GM23338 (cell line): ENCODE data around the gene EEF1G.

Experiments
- CREB1 ChIP-seq: fragments of 250-450 bp; sonication (Bioruptor Pico); IDR thresholded peaks from 2 replicates; pipeline ENCODE4 v1.5.0; 2020; ENCODE audit warnings: low read depth, mild to moderate bottlenecking, moderate library complexity
- EZH2 ChIP-seq: fragments of 200-600 bp; sonication (generic); IDR thresholded peaks from one replicate; pipeline ENCODE4 v1.8.0; 2017; ENCODE audit warnings: antibody characterized with exemption, mild to moderate bottlenecking, low read depth; ENCODE audit not compliant: unreplicated experiment
- EZH2phosphoT487 ChIP-seq: fragments of 200-600 bp; sonication (generic); IDR thresholded peaks from one replicate; pipeline ENCODE4 v1.8.1; 2018; ENCODE audit warnings: antibody characterized with exemption; ENCODE audit not compliant: unreplicated experiment
- JUNB ChIP-seq: IDR thresholded peaks from one replicate; pipeline ENCODE4 v1.6.1; 2016; ENCODE audit warnings: antibody characterized with exemption; ENCODE audit not compliant: unreplicated experiment
- NANOG ChIP-seq: IDR thresholded peaks from 2 replicates; pipeline ENCODE4 v1.6.1; 2016; ENCODE audit warnings: antibody characterized with exemption, borderline replicate concordance
- POLR2AphosphoS5 ChIP-seq: IDR thresholded peaks from 2 replicates; pipeline ENCODE4 v1.6.1; 2016; ENCODE audit warnings: antibody characterized with exemption, low read depth
- STAT1 ChIP-seq: IDR thresholded peaks from one replicate; pipeline ENCODE4 v1.6.1; 2016; ENCODE audit warnings: antibody characterized with exemption; ENCODE audit not compliant: unreplicated experiment
- ZNF114 ChIP-seq: fragments of 250-450 bp; sonication (Bioruptor Pico); IDR thresholded peaks from 2 replicates; pipeline ENCODE4 v1.5.0; 2020; ENCODE audit warnings: mild to moderate bottlenecking, moderate library complexity
- ZNF331 ChIP-seq: fragments of 250-450 bp; sonication (Bioruptor Pico); IDR thresholded peaks from 2 replicates; pipeline ENCODE4 v1.5.0; 2020; ENCODE audit warnings: low read depth, mild to moderate bottlenecking, moderate library complexity
- TF ChIP-seq, protein P1 (sequence below), 2 experiments: fragments of 200-600 bp in 1 of 2; sonication (generic) in 1 of 2; conservative IDR thresholded peaks; 2 replicates each; pipeline versions ENCODE4 v1.5.1 to v1.6.1; 2016 to 2017; ENCODE audit warnings: antibody characterized with exemption in 2 of 2, low read depth in 2 of 2, mild to moderate bottlenecking in 2 of 2, moderate library complexity in 1 of 2
- TF ChIP-seq, protein P2 (sequence below): IDR thresholded peaks from one replicate; pipeline ENCODE4 v1.6.1; 2018; ENCODE audit warnings: antibody characterized with exemption; ENCODE audit not compliant: unreplicated experiment
- TF ChIP-seq, protein P3 (sequence below): IDR thresholded peaks from 2 replicates; pipeline ENCODE4 v1.6.1; 2016; ENCODE audit warnings: antibody characterized with exemption

DNA sequence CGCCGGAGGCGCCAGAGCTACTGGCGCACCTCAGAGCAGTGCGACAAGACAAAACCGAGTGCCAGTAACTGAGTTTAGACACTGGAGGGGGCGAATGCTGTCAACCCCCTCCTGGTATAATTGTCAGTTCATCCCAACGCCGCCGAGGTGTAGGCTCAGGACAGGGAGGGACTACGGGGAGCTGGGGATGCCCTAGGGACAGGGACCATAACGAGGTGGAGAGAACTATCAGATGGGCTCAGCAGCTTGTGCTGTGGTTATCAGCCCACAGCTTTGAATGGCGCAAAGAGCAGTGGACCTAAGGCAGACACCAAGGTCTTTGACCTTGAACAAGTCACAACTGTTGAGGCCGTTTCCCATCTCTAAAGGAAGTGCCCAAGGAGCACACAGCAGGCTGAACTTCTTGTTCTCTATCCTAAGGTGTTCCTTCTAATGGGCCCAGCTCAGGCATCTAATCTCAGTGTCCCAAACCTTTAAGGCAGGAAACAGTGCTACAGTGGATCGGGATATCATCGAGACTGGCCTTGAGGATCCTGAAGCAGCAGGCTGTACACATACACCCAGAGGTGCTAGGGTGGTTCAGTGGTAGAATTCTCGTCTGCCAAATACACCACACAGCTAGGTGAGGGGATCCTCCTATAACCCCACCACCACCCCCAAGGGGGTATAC lies 18.6 kb upstream of the EEF1G start:
- TF ChIP-seq POLR2AphosphoS5 (no peak), EZH2 (no peak), EZH2phosphoT487 (no peak), ZNF114 (no peak), NANOG (no peak), JUNB (no peak), CREB1 (CRISPR knock-in tag) (no peak), ZNF331 (no peak), STAT1 (no peak)
- TF ChIP-seq, protein P1, sequence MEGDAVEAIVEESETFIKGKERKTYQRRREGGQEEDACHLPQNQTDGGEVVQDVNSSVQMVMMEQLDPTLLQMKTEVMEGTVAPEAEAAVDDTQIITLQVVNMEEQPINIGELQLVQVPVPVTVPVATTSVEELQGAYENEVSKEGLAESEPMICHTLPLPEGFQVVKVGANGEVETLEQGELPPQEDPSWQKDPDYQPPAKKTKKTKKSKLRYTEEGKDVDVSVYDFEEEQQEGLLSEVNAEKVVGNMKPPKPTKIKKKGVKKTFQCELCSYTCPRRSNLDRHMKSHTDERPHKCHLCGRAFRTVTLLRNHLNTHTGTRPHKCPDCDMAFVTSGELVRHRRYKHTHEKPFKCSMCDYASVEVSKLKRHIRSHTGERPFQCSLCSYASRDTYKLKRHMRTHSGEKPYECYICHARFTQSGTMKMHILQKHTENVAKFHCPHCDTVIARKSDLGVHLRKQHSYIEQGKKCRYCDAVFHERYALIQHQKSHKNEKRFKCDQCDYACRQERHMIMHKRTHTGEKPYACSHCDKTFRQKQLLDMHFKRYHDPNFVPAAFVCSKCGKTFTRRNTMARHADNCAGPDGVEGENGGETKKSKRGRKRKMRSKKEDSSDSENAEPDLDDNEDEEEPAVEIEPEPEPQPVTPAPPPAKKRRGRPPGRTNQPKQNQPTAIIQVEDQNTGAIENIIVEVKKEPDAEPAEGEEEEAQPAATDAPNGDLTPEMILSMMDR (conservative IDR thresholded peaks at IDR 0.05; ENCODE audit: low read depth in 2 of 2): no peak
- TF ChIP-seq, protein P2, sequence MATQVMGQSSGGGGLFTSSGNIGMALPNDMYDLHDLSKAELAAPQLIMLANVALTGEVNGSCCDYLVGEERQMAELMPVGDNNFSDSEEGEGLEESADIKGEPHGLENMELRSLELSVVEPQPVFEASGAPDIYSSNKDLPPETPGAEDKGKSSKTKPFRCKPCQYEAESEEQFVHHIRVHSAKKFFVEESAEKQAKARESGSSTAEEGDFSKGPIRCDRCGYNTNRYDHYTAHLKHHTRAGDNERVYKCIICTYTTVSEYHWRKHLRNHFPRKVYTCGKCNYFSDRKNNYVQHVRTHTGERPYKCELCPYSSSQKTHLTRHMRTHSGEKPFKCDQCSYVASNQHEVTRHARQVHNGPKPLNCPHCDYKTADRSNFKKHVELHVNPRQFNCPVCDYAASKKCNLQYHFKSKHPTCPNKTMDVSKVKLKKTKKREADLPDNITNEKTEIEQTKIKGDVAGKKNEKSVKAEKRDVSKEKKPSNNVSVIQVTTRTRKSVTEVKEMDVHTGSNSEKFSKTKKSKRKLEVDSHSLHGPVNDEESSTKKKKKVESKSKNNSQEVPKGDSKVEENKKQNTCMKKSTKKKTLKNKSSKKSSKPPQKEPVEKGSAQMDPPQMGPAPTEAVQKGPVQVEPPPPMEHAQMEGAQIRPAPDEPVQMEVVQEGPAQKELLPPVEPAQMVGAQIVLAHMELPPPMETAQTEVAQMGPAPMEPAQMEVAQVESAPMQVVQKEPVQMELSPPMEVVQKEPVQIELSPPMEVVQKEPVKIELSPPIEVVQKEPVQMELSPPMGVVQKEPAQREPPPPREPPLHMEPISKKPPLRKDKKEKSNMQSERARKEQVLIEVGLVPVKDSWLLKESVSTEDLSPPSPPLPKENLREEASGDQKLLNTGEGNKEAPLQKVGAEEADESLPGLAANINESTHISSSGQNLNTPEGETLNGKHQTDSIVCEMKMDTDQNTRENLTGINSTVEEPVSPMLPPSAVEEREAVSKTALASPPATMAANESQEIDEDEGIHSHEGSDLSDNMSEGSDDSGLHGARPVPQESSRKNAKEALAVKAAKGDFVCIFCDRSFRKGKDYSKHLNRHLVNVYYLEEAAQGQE: no peak
- TF ChIP-seq, protein P3, sequence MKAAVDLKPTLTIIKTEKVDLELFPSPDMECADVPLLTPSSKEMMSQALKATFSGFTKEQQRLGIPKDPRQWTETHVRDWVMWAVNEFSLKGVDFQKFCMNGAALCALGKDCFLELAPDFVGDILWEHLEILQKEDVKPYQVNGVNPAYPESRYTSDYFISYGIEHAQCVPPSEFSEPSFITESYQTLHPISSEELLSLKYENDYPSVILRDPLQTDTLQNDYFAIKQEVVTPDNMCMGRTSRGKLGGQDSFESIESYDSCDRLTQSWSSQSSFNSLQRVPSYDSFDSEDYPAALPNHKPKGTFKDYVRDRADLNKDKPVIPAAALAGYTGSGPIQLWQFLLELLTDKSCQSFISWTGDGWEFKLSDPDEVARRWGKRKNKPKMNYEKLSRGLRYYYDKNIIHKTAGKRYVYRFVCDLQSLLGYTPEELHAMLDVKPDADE: no peak
